NCI-H146 treated with DMSO at 0.1 percent for 48 hours (cell line): ENCODE data around the gene MICAL3.
"Not testable (repeated sequence)": the region's sequence is repeated elsewhere in the genome, so short reads cannot be mapped to it uniquely, and the experiment has no call there.

Source experiments
- DNase-seq: peaks from one replicate; lab custom pipeline; 2025; ENCODE audit not compliant: unreplicated experiment; lab: John Stamatoyannopoulos, UW

The MICAL3 gene

GRCh38 chr22:17770180-17771077, 253.9 kb downstream of the MICAL3 start:
- DNase-seq = no peak

GRCh38 chr22:17769716-17770082, 254.7 kb downstream of the MICAL3 start:
- no peak for DNase-seq

GRCh38 chr22:17769013-17769715, 255.2 kb downstream of the MICAL3 start:
- no peak for DNase-seq

GRCh38 chr22:17767233-17768065, 256.9 kb downstream of the MICAL3 start:
- DNase-seq = no peak

- not testable (repeated sequence) for DNase-seq
Measured at GRCh38 chr22:17764852-17765251, 259.5 kb downstream of the MICAL3 start.

GRCh38 chr22:17764036-17764435, 260.3 kb downstream of the MICAL3 start:
- no peak for DNase-seq

GRCh38 chr22:17763442-17763841, 260.9 kb downstream of the MICAL3 start:
- DNase-seq = not testable (repeated sequence)

- DNase-seq = no peak
Measured at GRCh38 chr22:17761138-17761488, 263.2 kb downstream of the MICAL3 start.

GRCh38 chr22:17754233-17754925, 270.0 kb downstream of the MICAL3 start:
- no peak for DNase-seq

- no peak for DNase-seq
Measured at GRCh38 chr22:17753401-17753989, 270.9 kb downstream of the MICAL3 start.

GRCh38 chr22:17751596-17751995, 272.8 kb downstream of the MICAL3 start:
- DNase-seq = no peak

GRCh38 chr22:17749605-17750395, 274.6 kb downstream of the MICAL3 start:
- no peak for DNase-seq

GRCh38 chr22:17748555-17749353, 275.6 kb downstream of the MICAL3 start:
- no peak for DNase-seq

- no peak for DNase-seq
Measured at GRCh38 chr22:17746916-17747315, 277.4 kb downstream of the MICAL3 start.

- no peak for DNase-seq
Measured at GRCh38 chr22:17744430-17744829, 279.9 kb downstream of the MICAL3 start.

- DNase-seq = no peak
Measured at GRCh38 chr22:17743661-17744411, 280.5 kb downstream of the MICAL3 start.

GRCh38 chr22:17742527-17742902, 281.8 kb downstream of the MICAL3 start:
- DNase-seq = peak; percentile 14

GRCh38 chr22:17741866-17742526, 282.4 kb downstream of the MICAL3 start:
- no peak for DNase-seq
